Fibroblast of skin of left biceps (primary cell): ENCODE results near the gene ACTL10.

Source experiments
- DNase-seq, 2 experiments: peaks; one replicate each; pipeline ENCODE4 v3.0.0-alpha.2; 2013; ENCODE audit warnings: low read depth in 2 of 2

Gene ACTL10

DNA sequence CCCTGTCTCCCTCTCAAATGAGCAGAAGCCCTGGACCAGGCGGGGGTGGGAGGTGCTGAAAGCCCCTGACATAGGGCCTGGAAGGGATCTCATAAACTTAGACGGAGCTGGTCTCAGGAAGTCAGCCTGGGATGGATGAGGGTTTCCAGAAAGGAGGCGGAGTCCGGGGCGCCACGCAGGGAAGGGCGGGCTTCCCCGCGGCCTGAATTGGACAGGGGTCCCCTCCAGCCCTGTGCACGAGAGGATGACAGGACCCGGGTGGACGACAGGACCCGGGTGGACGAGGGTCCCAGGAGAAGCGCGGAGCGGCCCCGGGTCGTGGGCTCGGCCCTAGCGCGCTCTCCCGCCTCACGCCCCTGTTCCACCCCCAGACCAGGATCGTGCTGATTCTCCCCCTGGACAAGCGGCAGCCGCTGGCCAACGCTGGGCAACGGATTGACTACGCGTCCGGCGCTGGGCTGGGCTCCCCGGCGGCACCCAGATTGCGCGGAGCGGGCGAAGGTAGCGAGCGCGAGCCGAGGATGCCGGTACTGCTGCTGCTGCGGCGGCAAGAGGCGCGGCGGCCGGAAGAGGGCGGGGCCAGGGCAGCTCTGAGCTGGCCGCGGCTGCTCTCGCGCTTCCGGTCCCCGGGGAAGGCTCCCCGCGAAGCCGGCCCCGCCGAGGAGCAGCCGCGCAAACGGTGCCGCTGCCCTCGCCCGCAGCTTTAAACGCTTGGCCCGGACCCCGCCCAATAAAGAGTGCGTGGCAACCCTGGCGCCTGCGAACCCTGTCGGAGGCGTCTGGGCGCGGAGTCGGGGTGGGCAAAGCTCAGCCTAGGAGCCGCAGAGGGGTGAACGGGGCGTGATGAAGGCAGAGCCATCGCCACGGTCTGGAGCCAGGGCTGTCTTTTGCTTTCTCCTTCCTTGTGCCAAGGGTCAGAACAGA lies 3.3 kb upstream of the ACTL10 start:
- DNase-seq, result no peak

DNA sequence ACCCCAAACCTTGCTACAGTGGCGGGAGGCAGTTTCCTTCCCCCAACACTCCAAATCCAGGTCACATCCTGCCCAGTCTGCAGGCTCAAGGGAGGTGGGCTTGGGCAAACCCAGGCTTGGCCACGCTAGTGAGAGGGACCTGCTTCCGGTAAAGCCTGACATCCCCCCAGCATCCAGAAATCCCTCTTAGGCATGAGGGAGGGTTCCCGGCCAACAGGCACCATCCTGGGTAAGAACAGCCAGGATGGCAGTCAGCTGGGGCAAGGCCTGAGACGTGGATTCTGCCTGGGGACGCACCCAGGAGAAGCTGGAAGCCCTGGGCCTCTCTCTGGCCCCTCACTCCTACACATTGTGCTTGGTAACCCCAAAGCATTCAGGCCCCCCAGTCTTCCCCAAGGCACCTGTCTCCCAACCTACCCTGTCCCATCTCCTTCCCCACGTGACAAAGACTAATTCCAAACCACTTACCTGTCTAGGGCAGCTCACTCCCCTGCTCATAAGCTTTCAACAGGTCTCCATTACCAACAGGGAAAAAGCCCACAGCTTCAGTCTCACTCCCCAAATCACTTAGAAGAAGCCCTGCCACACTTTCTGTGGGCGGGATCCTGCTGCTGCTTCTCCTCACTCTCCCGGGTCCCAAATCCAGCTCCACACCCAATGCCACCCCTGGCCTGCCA lies 2.5 kb upstream of the ACTL10 start:
- no peak for DNase-seq

DNA sequence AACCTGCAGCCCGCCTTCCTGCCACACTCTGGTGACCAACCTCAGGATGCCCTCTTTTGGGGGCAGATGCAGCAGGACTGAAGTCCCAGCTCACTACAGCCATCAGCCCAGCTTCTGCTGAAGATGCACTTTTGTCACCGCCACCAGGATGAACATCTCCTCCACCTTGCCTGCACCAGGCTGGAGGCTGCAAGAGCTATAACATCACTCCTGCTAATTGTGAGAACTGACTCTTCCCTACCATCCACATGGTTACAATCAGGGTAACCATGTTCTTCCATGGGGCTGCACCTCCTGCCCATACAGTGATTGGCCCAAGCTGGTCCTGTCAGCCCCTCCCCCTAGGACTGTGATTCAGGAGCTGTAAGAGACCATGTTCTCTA lies 2.0 kb upstream of the ACTL10 start:
- no peak for DNase-seq

DNA sequence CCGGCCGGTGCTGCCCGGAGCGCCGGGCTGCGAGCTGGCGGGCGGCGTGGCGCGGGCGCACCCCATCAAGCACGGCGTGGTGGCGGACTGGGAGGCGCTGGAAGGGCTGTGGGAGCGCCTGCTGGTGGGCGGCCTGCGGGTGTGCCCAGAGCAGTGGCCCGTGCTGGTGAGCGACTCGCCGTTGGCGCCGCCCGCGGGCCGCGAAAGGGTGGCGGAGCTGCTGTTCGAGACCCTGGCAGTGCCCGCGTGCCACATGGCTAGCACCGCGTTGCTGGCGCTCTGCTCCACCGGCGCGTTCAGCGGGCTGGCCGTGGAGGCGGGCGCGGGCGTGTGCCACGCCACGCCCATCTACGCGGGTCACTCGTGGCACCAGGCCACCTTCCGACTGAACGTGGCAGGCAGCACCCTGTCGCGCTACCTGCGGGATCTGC lies 517 bp downstream of the ACTL10 start:
- DNase-seq, result no peak

DNA sequence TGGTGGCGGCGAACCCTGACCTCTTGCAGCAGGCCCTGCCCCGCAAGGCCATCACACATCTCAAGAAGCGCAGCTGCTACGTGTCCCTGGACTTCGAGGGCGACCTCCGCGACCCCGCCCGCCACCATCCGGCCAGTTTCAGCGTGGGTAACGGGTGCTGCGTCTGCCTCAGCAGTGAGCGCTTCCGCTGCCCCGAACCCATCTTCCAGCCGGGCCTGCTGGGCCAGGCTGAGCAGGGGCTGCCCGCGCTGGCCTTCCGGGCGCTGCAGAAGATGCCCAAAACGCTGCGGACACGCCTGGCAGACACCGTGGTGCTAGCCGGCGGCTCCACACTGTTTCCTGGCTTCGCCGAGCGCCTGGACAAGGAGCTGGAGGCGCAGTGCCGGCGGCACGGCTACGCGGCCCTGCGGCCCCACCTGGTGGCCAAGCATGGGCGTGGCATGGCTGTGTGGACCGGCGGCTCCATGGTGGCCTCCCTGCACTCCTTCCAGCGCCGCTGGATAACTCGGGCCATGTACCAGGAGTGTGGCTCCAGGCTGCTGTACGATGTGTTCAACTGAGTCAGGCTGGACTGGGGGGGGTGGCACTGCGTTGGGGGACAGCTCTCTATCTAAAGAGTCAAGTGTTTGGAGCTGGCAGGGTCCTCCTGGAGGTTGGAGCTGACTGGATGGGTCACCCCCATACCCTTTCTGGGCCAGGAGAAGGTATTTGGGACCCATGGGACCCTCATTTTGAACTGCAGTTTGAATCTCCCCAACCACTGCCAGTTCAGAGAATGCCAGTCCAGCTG lies 1.1 kb downstream of the ACTL10 start:
- no peak for DNase-seq

DNA sequence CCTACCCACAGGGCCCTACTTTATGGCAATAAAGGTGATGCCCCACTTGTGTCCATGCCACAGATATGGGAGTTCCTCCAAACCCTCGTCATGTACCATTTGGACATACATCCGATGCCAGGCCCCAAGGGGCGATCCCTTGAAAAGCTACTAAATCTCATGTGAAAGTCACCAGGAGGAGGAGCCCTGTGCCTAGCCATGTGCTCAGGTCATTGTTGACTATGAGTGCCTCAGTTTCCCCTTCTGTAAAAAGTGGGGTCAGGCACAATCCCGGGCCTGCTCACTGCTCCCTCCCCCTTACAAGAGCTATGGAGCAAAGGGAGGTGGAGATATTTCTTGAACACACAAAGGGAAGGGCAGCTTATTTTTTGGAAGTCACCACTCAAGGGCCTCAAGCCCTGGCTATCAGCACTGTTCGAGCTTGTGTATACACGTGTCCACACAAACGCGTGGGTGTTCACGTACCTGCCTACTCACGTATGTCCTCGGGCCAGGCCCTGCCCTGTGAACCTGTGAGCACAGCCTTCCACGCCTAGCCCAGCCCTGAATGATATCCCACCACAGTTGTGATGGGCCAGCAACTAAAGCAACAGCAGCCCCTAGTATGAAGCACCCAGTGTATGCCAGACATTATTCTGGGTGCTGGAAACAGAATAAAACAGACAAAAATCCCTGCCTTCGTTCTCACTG lies 1.9 kb downstream of the ACTL10 start:
- DNase-seq, result no peak

DNA sequence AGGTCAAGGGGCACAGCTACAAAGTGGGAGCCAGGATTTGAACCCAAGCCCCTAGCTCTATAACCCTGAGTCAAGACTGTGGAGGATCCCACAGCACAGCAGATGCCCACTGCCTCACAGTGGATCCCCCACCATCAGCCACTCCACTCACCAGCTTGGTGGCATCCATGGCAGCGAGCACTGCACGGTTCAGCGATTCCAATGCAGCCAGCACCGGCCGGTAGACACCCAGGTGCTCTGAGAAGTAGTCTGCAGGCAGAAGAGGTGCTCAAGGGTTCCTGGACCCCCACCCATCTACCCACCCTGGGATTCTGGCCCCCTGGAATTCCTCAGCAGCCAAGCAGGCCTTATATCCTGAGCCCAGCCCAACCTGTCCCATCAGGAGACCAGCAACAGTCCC lies 2.5 kb downstream of the ACTL10 start:
- no peak for DNase-seq

DNA sequence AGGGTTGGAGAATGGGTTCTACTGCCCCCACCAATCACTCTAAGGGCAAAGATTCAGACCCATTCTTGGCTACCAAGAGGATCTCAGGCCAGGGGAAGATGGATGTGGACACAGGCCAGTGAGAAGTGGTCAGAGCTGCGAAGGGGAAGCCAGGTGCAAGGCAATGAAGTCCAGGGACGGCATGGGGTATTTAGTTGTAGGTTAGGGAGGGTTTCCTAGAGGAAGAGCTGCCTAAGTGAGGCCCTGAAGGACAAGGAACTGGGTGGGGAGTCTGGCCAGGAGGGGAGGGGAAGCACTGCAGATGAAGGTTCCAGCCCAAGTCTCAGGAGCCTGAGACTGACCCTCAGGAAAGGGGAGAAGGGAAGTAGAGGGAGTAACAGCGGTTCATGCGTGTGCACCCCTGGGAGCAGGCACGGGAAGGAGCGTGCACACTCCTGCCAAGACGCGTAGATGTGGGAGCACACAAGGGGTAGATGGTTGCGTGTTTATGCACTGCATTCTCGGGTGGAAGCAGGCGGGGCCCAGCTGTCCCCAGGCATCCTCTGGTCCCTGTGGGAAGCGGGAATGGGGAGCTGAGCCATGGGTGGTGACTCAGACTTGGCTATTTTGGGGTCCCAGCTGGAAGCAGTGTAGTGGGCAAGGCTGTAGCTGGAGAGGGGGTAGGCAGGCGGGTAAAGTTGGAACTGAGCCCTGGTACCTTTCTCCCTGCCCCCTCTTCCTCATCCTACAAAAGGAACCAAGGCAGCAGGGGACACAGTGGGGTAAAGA lies 3.3 kb downstream of the ACTL10 start:
- DNase-seq, result no peak

DNA sequence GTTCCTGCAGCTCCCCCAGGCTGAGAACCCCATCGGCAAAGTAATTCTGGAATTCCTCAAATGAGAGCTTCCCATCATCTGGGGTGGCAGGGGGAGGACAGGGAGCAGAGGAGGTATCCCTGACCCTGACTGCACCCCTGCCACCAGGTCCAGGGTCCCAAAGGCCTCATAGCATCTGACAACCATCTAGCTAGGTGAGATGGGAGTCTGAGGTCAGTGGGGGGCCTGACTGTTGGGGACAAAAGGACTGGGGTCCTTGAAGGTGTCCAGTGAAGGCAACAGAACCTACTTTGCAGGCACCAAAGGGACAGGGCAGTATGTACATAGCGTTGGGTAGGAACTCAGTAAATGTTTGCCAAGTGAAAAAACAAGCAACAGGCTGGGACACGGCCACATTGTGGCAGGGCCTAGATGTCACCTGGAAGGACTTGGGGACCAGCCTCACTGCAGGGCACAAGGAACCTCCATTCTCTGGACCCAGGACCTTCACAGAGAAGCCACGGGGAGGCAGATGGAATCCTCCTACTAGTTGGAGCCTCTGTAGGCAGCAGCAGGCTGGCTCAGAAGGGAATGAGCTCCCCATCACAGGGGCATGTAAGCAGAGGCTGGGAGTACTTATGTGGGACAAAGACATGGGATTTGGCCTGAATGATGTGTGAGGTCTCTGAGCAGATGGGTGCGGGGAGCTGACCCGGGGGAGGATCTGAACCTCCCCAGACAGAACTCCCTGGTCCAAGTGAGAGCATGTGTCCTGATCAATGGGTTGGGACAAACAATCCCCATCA lies 4.2 kb downstream of the ACTL10 start:
- DNase-seq, result no peak

DNA sequence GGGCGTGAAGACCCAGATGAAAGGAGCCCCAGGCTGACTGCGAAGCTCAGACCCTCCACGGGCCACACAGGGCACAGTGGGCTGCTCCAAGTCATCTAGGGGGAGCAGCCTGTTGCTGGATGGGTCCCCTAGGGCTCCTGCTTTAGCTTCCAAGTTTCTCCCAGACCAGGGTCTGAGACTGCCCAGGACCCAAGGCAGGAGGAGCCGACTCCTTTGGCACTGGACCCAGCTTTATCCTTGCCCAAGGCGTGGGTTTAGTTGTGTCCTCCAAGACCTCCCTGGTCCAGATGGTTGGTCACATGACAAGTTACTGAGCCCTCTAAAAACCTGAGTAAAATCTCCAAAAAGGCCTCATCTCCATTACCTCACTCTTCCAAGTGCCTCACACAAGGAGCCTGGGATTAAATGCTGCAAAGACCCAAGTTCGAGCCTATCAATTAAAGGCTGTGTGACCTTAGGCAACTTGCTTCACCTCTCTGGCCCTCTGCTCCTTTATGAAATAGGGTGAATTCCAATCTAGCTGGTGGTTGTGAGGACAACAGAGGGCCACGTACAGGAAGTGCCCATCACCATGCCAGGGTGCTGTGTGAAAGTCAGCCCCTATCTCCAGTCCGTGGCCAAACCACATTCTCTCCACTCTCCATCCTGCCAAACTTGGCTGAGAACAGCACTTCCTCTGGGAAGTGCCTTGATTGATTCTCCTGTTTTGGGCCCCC lies 5.0 kb downstream of the ACTL10 start:
- DNase-seq, result no peak

DNA sequence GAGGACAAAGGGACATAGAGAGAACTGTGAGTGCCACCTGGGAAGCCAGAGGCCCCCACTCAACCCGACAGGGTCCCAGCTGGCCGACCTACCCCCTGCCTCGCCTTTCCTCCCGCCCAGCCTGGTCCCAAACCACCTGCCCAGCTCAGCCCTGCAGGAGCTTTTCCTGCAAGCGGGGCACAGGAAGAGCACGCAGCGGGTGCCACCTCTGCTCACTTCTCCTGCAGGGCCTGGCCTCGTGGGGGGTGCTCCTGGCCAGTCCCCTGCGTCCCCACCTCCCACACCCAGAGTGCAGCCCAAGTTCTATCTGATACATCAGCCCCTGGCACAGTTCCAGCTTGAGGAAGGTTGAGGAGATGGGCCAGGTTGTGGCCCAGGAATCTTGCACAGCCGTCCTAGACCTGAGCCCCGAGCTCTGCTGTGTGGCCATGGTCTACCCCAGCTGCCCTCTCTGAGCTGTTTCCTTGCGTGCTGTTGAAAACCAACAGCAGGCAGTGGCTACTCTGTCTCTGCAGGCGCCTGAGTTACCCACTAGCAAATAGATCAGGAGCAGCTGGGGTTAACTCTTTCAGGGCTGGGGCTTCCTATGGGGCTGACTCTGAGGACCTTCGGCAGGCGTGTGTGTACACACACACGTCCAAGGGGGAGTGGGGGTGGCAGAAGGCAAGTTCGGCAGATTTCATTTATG lies 5.8 kb downstream of the ACTL10 start:
- no peak for DNase-seq

DNA sequence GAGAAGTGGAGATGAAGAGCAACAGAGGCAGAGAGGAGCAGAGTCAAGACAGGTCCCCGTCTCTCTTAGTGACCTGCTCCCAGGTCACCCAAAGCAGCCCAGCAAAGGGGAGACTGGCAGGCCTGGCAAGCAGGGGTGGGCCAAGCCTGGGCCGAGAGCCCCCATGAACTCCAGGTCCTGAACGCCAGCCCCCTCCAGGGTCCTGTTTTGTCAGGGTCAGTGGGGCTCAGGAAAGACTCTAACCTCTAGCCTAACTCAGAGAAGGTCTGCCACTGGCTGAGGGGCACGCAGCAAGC lies 6.3 kb downstream of the ACTL10 start:
- DNase-seq, result no peak

DNA sequence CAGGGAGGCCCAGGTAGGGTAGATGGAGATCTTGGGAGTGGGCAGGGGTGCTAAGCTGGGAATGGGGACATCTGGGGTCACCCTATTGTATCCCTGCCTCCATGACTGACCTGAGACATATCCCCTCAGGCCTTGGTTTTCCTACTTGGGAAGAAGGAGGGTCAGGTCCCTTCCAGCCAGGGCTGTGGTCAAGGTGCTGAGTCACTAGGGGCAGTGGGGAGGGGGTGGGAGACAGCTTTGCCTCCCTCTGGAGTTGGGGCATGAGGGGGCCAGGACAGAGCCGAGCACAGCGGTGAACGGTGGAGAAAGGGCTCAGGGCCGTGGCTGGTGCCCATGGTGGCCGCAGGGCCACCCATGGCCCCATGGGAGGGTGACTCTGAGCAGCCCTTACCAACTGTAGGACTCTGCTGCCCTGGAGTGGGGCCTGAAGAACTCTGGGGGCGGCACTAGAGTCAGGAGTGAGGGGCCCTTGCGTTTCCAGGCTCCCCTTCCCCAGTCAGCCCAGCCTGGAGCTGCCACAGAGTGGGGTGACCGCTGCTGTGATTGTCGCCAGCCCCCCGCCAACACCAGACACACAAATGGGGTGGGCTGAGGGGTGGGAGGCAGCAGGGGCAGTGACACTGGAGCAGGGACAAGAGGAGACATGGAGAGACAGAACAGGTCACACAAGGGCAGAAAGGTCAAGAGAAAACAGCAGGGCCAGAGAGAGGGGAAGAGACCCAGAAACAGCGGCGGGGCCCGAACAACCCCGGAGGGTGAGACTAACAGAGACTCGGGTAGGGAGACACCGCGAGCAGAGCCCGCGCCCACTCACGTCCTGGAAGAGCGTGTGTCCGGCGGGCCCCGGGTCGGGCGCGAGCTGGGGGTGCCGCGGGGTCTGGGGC lies 6.9 kb downstream of the ACTL10 start:
- no peak for DNase-seq

DNA sequence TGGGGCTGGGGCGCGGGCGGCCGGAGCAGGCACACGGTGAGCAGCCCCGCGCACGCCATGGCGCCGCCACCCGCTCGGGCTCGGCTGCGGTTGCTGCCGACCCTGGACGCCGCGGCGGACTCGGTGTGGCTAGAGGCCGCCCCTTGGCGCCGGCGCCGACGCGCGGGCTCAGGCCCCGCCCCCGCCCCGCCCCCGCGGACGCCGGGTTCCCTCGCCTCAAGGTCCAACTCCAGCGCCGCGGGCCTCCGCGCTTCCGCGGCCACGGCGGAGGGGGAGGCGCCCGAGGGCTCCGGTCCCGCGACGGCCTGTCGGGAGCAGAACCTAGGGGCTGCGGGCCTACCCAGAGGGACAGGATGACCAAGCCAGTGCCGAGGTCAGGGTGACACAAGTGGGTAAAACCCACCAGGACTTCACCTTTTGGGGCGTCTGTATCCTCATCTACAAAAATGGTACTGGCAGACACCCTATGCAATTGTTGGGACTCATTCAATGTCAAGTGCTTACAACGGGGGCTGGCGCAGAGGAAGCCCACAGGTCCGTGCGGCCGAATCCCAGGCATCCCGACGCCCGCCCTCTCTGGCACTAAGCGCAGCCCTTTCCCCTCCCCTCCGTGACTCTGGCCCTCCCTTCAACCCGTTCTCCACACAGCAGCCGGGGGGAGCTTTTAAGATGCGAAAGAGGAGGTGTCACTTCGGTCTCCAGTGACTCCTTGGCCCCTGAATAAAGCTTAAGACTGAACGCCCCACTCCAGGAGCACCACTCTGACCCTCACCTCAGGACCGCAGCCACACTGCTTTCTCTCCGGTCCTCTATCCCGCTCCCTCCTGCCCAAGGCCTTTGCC lies 7.8 kb downstream of the ACTL10 start, which contains the start of gene NECAB3:
NECAB3 (minus strand) TSS at position 135 of the 842 bp plus-strand sequence; CDS start at position 59, 76 bp downstream.
- DNase-seq, result no peak

DNA sequence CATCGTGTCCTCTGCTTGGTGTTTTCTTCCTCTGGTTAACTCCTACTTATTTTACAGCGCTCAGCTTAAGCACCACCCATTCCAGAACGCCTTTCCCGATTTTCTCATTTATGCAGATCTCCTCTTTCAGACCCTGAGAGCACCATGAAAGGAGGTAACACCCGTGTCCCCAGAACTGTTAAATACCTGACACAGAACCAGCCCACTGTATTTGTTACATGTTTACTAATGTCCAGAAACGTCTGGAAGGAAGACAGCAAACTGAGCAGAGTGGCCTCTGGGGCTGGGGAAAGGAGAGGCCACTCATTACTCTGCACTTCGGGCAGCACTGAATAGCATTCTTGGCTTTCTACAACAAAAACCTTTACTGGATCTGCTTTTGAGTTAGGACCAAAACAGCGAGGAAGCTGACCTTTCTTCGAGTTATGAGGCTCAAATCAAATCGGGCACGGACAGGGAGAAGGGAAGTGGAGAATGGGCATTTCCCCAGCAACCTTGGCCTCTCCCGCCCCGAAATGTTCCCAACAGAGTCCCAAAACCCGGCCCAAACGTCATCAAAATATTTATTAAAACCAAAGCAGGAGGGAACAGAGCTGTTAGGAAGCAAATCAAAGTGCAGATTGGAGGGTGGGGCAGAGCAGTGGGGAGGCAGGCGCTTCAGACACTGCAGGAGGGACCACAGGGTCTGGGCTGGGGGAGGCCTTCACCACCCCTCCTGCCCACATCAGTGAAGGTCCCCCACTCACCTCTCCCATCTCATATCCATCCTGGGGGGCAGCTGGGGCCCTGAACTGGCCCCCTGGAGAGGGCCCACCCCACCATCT lies 8.6 kb downstream of the ACTL10 start:
- DNase-seq, result no peak

DNA sequence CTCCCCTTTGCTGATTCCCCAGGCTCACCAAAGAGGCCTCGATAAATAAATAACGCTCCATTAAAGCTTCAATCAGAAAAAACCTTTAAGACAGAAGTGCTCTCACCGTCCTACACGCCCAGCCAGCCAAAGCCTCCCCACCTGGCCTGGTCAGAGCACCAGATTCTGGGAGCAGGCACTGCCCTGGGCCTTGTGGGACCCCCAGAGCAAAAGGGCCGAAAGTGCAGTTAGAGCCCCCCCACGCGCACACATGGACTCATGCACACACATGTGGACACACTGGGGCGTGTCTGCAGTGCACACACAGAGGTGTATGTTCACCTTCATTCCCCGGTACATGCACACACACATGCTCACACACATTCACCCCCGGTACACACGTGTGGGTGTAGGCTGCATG lies 9.4 kb downstream of the ACTL10 start:
- DNase-seq, result no peak
